GM12864 (cell line): ENCODE data around the gene ARFRP1.

Source experiments
- DNase-seq: peaks from one replicate; pipeline ENCODE4 v3.0.0-alpha.2; 2011; ENCODE audit warnings: low read depth
- H3K4me3 ChIP-seq: 2 replicates; pipeline ENCODE4 v1.5.1; 2011; ENCODE audit warnings: mild to moderate bottlenecking, low read depth, low read length, control low read depth
- TF ChIP-seq, protein P1 (sequence below): IDR thresholded peaks from 2 replicates; pipeline ENCODE4 v1.5.1; 2011; ENCODE audit warnings: low read depth, mild to moderate bottlenecking, moderate library complexity, low read length, control low read depth, inconsistent platforms; ENCODE audit errors: missing control alignments

Gene ARFRP1

GRCh38 chr20:63718996-63719395, 11.2 kb upstream of the ARFRP1 start:
- no peak overlapping the region for H3K4me3 ChIP-seq
- DNase-seq, result no peak
- TF ChIP-seq, protein P1, sequence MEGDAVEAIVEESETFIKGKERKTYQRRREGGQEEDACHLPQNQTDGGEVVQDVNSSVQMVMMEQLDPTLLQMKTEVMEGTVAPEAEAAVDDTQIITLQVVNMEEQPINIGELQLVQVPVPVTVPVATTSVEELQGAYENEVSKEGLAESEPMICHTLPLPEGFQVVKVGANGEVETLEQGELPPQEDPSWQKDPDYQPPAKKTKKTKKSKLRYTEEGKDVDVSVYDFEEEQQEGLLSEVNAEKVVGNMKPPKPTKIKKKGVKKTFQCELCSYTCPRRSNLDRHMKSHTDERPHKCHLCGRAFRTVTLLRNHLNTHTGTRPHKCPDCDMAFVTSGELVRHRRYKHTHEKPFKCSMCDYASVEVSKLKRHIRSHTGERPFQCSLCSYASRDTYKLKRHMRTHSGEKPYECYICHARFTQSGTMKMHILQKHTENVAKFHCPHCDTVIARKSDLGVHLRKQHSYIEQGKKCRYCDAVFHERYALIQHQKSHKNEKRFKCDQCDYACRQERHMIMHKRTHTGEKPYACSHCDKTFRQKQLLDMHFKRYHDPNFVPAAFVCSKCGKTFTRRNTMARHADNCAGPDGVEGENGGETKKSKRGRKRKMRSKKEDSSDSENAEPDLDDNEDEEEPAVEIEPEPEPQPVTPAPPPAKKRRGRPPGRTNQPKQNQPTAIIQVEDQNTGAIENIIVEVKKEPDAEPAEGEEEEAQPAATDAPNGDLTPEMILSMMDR, result no peak

- DNase-seq, result no peak
- no peak overlapping the region for H3K4me3 ChIP-seq
- TF ChIP-seq, protein P1, result no peak
Observed at GRCh38 chr20:63714858-63715257, 7.1 kb upstream of the ARFRP1 start.

GRCh38 chr20:63712191-63712590, 4.4 kb upstream of the ARFRP1 start:
- DNase-seq, result no peak
- TF ChIP-seq, protein P1, result no peak
- no peak overlapping the region for H3K4me3 ChIP-seq

GRCh38 chr20:63711085-63711645, 3.4 kb upstream of the ARFRP1 start:
- H3K4me3 ChIP-seq, result no peak overlapping the region
- TF ChIP-seq, protein P1, result no peak
- DNase-seq, result no peak

GRCh38 chr20:63709149-63709527, 1.4 kb upstream of the ARFRP1 start:
- TF ChIP-seq, protein P1, result no peak
- H3K4me3 ChIP-seq, result peak overlapping the region; percentile 61
- DNase-seq, result no peak

- DNase-seq, result no peak
Observed at GRCh38 chr20:63708301-63709148, 749 bp upstream of the ARFRP1 start.

More at GRCh38 chr20:63708301-63709148, 749 bp upstream of the ARFRP1 start:
- H3K4me3 ChIP-seq, result peak overlapping the region; percentile 61
- TF ChIP-seq, protein P1, result no peak
